ENCODE measurements around the gene RANBP3L. TPM values are rescaled to one million over a fixed set of nuclear protein-coding genes. Genes with fewer than 3 reads are reported as not detected.

Gene RANBP3L
- total and polyA plus RNA-seq, 9 of the 15 experiments (the other 6 are each of a cell fraction or from before 2014, with no cell fraction given), result 0.01 to 0.06 TPM; not detected in 7

DNA sequence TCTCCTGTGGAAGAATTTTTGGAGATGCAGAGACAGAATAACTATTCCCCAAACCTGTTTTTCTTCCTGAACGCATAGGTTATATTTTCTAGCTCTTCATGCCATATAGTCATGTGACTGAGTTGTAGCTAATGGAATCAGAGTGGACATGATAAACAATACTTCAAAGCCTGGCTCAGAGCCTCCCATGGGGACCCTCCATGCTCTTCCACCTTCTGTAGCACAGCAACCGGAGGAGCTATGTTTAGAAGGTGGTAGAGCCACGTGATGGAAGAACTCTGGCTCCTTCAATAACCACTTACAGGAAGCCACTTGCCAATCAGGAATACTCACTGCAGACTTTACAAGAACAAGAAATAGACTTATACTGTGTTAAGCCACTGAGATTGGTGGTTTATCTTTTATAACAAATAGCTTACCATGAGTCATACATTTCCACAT is 99.2 kb downstream of the RANBP3L start:
- in situ Hi-C loops (cut with MboI) (no loop called here), intact Hi-C loops (cut with micrococcal nuclease) (no loop called here)
- Histone ChIP-seq H4K20me1 (replicated peaks; ENCODE audit: control insufficient read depth, insufficient read depth, low read length) (no peaks in the 10 kb centered on the region), H3K79me2 (ENCODE audit: control insufficient read depth, insufficient read depth, low read length) (no peaks in the 10 kb centered on the region), H3K9ac (ENCODE audit: insufficient read depth in 1 of 2, low read depth in 2 of 2, low read length in 2 of 2) (no peak overlapping the region), H3K27ac (ENCODE audit: extremely low read depth, low read depth, low read length) (no peak overlapping the region), H3K9me3 (replicated peaks; ENCODE audit: control insufficient read depth, insufficient read depth, low read depth, low read length) (no peaks in the 10 kb centered on the region), H3K4me1 (replicated peaks in 1 of 2; ENCODE audit: control insufficient read depth in 2 of 2, insufficient read depth in 2 of 2, low read length in 2 of 2) (no peaks in the 10 kb centered on the region), H2AFZ (ENCODE audit: low read depth, low read length) (no peak overlapping the region), H3K4me2 (ENCODE audit: insufficient read depth, low read length) (no peak overlapping the region), H3K27me3 (ENCODE audit: control insufficient read depth in 2 of 2, insufficient read depth in 2 of 2, low read length in 2 of 2) (no peaks in the 10 kb centered on the region), H3K36me3 (ENCODE audit: control insufficient read depth, insufficient read depth, low read length) (peaks cover 54% of the 10 kb centered on the region; the same call in 2 of the 3 replicates), H3K4me3 (no peak overlapping the region), H3K9me1 (ENCODE audit: control insufficient read depth, insufficient read depth, low read length) (no peaks in the 10 kb centered on the region)
- 70% methylated on average over 3 of the region's 3 CpGs for WGBS (ENCODE audit: insufficient coverage, low coverage, missing lambda C conversion rate)
- ChIA-PET CTCF (ENCODE audit: low intra/inter-chr PET ratio) (no interaction called here), POLR2A (interaction anchor here (1.1 to 1.6 kb wide), 6 partner anchors 9 to 37 kb away, joined by 3 to 8 read pairs (median 4); no protein-coding TSS in a partner anchor)
- ATAC-seq, result no peak
- DNase-seq (ENCODE audit: extremely low read depth in 1 of 4, low spot score in 3 of 4), result no peak
- no peak for FAIRE-seq
- TF ChIP-seq, protein P1, sequence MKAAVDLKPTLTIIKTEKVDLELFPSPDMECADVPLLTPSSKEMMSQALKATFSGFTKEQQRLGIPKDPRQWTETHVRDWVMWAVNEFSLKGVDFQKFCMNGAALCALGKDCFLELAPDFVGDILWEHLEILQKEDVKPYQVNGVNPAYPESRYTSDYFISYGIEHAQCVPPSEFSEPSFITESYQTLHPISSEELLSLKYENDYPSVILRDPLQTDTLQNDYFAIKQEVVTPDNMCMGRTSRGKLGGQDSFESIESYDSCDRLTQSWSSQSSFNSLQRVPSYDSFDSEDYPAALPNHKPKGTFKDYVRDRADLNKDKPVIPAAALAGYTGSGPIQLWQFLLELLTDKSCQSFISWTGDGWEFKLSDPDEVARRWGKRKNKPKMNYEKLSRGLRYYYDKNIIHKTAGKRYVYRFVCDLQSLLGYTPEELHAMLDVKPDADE (conservative IDR thresholded peaks at IDR 0.05; ENCODE audit: control insufficient read depth, low read depth, low read length), result no peak
- TF ChIP-seq, protein P2, sequence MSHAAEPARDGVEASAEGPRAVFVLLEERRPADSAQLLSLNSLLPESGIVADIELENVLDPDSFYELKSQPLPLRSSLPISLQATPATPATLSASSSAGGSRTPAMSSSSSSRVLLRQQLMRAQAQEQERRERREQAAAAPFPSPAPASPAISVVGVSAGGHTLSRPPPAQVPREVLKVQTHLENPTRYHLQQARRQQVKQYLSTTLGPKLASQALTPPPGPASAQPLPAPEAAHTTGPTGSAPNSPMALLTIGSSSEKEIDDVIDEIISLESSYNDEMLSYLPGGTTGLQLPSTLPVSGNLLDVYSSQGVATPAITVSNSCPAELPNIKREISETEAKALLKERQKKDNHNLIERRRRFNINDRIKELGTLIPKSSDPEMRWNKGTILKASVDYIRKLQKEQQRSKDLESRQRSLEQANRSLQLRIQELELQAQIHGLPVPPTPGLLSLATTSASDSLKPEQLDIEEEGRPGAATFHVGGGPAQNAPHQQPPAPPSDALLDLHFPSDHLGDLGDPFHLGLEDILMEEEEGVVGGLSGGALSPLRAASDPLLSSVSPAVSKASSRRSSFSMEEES (CRISPR knock-in tag; IDR thresholded peaks at IDR 0.05), result peak; percentile 85
- TF ChIP-seq SUPT5H (IDR thresholded peaks at IDR 0.05), result no peak
- TF ChIP-seq BRD4 (IDR thresholded peaks at IDR 0.05), result no peak
- TF ChIP-seq, protein P3, sequence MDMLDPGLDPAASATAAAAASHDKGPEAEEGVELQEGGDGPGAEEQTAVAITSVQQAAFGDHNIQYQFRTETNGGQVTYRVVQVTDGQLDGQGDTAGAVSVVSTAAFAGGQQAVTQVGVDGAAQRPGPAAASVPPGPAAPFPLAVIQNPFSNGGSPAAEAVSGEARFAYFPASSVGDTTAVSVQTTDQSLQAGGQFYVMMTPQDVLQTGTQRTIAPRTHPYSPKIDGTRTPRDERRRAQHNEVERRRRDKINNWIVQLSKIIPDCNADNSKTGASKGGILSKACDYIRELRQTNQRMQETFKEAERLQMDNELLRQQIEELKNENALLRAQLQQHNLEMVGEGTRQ (CRISPR knock-in tag; IDR thresholded peaks at IDR 0.05), result 0 out of 2 replicates have a peak, but pooled peaks have one; percentile 16
- no peak for TF ChIP-seq GTF2E2 (tag; IDR thresholded peaks at IDR 0.05)
- TF ChIP-seq SIN3A (IDR thresholded peaks at IDR 0.05; ENCODE audit: borderline replicate concordance in 2 of 2, control insufficient read depth in 1 of 2, low read depth in 2 of 2, low read length in 2 of 2), result no peak
- TF ChIP-seq ZNF717 (CRISPR knock-in tag; IDR thresholded peaks at IDR 0.05), result no peak
- no peak for TF ChIP-seq ZNF324 (CRISPR knock-in tag; IDR thresholded peaks at IDR 0.05)
- TF ChIP-seq RBM25 (IDR thresholded peaks at IDR 0.05; ENCODE audit: low read depth, low read length, severe bottlenecking), result no peak
- TF ChIP-seq DPF2 (IDR thresholded peaks at IDR 0.05), result no peak
- TF ChIP-seq LARP7 (IDR thresholded peaks at IDR 0.05), result no peak
- no peak for TF ChIP-seq ZNF695 (CRISPR knock-in tag; IDR thresholded peaks at IDR 0.05)
- BruUV-seq (replicated peaks), result no TSS peak

Data from K562 (cell line).